Measurements from ENCODE around the gene UBE4B. TPM values are rescaled to one million over a fixed set of nuclear protein-coding genes. Genes with fewer than 3 reads are reported as not detected.

The UBE4B gene
- total RNA-seq, 1 experiment from 2014 or later: 28.1 TPM

DNA sequence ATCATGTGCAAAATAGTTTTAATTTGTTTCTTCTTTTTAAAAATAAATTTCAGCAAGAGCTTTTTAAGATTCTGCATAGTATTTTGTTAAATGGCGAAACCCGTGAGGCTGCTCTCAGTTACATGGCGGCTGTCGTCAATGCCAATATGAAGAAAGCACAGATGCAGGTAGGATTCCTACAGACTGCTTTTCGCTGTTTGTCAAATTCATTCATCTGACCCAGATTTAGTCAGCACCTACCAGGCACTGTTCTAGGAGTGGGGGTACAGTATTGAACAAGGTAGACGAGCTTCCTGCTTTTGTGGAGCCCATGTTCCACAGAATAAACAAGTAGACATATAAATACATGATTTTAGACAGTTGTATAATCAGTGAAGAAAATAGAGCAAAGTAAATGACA, 99.6 kb downstream of the UBE4B start:
- no TSS peak for BruUV-seq (replicated peaks)
- H3K9me3 Mint-ChIP-seq (ENCODE audit: low read depth, unreplicated experiment): no peaks in the 10 kb centered on the region
- H3K4me1 Mint-ChIP-seq (ENCODE audit: low read depth, unreplicated experiment): no peaks in the 10 kb centered on the region
- CTCF ChIA-PET: no interaction called here
- no peaks in the 10 kb centered on the region for H3K27me3 Mint-ChIP-seq (ENCODE audit: unreplicated experiment)
- TF ChIP-seq, protein P1, sequence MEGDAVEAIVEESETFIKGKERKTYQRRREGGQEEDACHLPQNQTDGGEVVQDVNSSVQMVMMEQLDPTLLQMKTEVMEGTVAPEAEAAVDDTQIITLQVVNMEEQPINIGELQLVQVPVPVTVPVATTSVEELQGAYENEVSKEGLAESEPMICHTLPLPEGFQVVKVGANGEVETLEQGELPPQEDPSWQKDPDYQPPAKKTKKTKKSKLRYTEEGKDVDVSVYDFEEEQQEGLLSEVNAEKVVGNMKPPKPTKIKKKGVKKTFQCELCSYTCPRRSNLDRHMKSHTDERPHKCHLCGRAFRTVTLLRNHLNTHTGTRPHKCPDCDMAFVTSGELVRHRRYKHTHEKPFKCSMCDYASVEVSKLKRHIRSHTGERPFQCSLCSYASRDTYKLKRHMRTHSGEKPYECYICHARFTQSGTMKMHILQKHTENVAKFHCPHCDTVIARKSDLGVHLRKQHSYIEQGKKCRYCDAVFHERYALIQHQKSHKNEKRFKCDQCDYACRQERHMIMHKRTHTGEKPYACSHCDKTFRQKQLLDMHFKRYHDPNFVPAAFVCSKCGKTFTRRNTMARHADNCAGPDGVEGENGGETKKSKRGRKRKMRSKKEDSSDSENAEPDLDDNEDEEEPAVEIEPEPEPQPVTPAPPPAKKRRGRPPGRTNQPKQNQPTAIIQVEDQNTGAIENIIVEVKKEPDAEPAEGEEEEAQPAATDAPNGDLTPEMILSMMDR (IDR thresholded peaks at IDR 0.05; ENCODE audit: unreplicated experiment): no peak
- H3K4me3 Mint-ChIP-seq (ENCODE audit: low read depth, unreplicated experiment): no peak overlapping the region
- intact Hi-C loops (cut with micrococcal nuclease; ENCODE audit: unreplicated experiment): no loop called here
- H3K36me3 Mint-ChIP-seq (ENCODE audit: insufficient read depth, unreplicated experiment): peaks cover 24% of the 10 kb centered on the region
- DNase-seq: no peak
- H3K27ac Mint-ChIP-seq (ENCODE audit: unreplicated experiment): no peak overlapping the region

DNA sequence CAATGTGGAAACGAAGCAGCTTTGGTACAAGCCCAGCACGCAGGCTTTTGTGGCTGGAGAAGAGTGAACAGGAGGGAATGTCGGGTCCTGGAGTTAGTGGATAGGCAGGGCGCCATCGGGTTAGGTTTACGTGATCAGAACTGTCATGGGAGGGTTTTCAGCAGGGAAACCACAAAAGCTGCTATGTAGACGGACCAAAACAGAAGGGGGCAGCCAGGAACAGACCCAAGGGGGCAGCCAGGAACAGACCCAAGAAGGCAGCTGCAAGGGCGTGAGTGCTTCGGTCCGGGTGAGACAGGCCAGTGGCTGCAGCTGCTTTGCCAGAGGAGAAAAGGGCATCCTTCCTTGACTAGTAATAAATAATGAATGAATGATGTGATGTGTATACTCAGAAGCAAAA, 100.1 kb downstream of the UBE4B start:
- H3K9me3 Mint-ChIP-seq (ENCODE audit: low read depth, unreplicated experiment): no peaks in the 10 kb centered on the region
- intact Hi-C loops (cut with micrococcal nuclease; ENCODE audit: unreplicated experiment): no loop called here
- H3K27ac Mint-ChIP-seq (ENCODE audit: unreplicated experiment): no peak overlapping the region
- TF ChIP-seq, protein P1 (IDR thresholded peaks at IDR 0.05; ENCODE audit: unreplicated experiment): no peak
- no peaks in the 10 kb centered on the region for H3K27me3 Mint-ChIP-seq (ENCODE audit: unreplicated experiment)
- no TSS peak for BruUV-seq (replicated peaks)
- no peak for DNase-seq
- no peaks in the 10 kb centered on the region for H3K4me1 Mint-ChIP-seq (ENCODE audit: low read depth, unreplicated experiment)
- H3K36me3 Mint-ChIP-seq (ENCODE audit: insufficient read depth, unreplicated experiment): peaks cover 24% of the 10 kb centered on the region
- H3K4me3 Mint-ChIP-seq (ENCODE audit: low read depth, unreplicated experiment): no peak overlapping the region
- CTCF ChIA-PET: no interaction called here

DNA sequence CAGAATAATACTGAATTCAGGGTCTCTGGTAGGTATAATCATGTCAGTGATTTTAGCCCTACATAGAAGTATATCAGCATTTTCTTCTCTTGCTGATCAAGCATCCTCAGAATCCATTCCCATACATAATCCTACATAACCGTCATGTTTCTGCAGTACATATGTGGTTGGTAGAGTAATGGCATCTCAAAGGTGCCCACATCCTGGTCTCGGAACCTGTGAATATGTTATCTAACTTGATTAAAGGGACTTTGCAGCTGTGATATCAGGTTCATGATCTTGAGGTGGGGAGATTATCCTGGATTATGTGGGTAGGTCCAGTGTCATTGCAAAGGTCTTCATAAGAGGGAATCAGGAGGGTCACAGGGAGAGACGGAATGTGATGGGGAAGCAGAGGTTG, 108.2 kb downstream of the UBE4B start:
- intact Hi-C loops (cut with micrococcal nuclease; ENCODE audit: unreplicated experiment): no loop called here
- no peak overlapping the region for H3K4me3 Mint-ChIP-seq (ENCODE audit: low read depth, unreplicated experiment)
- no peak for DNase-seq
- no peaks in the 10 kb centered on the region for H3K4me1 Mint-ChIP-seq (ENCODE audit: low read depth, unreplicated experiment)
- H3K27me3 Mint-ChIP-seq (ENCODE audit: unreplicated experiment): no peaks in the 10 kb centered on the region
- H3K36me3 Mint-ChIP-seq (ENCODE audit: insufficient read depth, unreplicated experiment): peaks cover 5% of the 10 kb centered on the region
- BruUV-seq (replicated peaks): no TSS peak
- H3K9me3 Mint-ChIP-seq (ENCODE audit: low read depth, unreplicated experiment): no peaks in the 10 kb centered on the region
- H3K27ac Mint-ChIP-seq (ENCODE audit: unreplicated experiment): no peak overlapping the region
- CTCF ChIA-PET: interaction anchor here (0.6 kb wide), 1 partner anchor 55 kb away, joined by 6 read pairs; no protein-coding TSS in a partner anchor
- TF ChIP-seq, protein P1 (IDR thresholded peaks at IDR 0.05; ENCODE audit: unreplicated experiment): no peak

DNA sequence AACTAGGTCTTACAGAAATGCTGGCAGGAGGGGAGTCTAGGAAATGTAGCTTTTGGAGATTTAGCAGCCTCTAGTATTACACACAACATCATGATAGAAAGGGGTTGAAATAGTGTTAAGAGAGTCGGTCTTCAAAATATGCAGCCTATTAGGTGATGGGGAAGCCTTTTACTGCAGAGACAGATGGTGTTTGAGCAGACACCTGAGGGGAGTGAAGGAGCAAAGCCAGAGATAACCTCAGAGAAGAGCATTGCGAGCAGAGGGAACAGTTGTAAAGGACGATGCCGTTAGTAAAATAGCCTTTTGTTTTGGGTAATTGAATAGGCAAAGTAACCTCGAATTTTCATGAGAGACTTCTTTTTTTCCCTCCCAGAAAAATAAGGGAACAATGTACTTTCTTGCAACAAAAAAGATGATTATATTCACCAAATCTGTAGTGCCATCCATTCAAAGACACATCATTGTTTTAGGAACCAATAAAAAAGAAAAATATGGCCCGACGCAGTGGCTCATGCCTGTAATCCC, 111.3 kb downstream of the UBE4B start:
- Mint-ChIP-seq H3K4me3 (ENCODE audit: low read depth, unreplicated experiment) (no peak overlapping the region), H3K27me3 (ENCODE audit: unreplicated experiment) (no peaks in the 10 kb centered on the region), H3K27ac (ENCODE audit: unreplicated experiment) (no peak overlapping the region), H3K4me1 (ENCODE audit: low read depth, unreplicated experiment) (no peaks in the 10 kb centered on the region), H3K36me3 (ENCODE audit: insufficient read depth, unreplicated experiment) (no peaks in the 10 kb centered on the region), H3K9me3 (ENCODE audit: low read depth, unreplicated experiment) (no peaks in the 10 kb centered on the region)
- CTCF ChIA-PET: no interaction called here
- intact Hi-C loops (cut with micrococcal nuclease; ENCODE audit: unreplicated experiment): no loop called here
- DNase-seq: no peak
- TF ChIP-seq, protein P1 (IDR thresholded peaks at IDR 0.05; ENCODE audit: unreplicated experiment): no peak
- no TSS peak for BruUV-seq (replicated peaks)

Data from Calu3 (cell line).